Nucleus accumbens (tissue), 56 donors: ENCODE measurements around the gene RTL10.

Experiments used
- DNase-seq, 56 donors: peaks; one replicate each; lab custom pipeline; 2025; lab: John Stamatoyannopoulos, UW

The RTL10 gene

DNA sequence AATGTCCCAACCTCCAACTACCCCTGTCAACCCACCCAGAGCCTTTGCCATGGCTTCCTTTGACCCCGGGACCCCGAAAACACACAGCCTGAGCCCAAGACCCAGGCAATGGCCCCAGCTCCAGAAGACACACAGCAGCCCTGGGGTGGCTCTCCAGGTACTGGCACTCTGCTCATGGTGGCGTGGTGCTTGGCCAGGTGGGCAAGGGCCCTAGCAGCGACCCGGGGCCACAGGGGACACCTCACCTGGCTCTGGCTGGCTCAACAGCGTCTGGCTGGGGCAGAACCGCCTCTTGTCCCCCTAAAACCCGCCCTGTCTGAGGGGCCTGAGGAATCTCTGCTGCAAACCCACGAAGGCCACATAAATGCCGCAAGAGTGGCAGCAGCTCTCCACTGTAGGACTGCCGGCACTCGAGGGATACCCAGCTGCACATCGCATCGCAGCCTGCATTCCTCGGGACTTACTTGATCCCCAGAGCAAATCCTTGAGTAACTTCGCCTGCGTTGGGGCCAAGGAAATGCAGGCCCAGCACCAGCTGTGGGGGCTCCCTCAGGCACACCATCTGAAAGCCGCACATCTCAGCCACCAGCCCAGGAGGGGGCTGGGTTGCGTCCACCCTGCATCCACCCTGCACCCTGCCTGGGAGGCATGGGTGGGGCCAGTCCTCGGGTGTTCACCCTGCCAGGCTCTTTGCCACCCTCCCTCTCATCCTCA is 23.1 kb upstream of the RTL10 start:
- DNase-seq: no peak

DNA sequence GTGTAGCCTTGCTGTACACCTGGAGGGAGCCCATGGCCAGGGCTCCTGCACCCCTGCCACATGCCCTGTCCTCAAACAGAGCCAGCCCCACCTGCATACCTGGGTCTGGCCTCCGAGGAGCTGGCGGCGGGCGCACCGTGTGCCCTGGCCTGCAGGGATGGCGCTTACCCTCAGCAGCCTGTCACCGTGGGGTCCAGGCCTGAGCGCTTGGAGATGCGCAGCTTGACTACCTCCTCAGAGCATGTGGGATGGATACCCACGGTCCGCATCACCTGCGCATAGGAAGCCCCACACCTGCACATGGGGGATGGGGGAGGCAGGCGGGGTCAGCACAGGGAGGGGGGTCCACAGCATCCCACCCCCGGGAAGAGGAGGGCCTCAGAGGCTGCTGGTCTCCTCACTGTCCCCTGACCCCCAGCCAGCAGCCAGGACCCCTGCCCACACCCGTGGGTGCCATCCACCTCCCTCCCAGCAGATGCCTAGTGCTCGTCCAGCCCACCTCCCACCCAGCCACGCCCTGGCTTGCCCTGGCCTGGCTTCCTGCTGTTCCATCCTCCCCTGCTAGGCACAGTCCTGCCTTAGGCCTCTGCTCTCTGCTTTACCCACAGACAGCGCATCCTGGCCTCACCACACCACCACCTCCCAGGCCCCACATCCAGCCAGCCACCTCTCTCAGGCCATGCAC is 22.4 kb upstream of the RTL10 start:
- DNase-seq: no peak

DNA sequence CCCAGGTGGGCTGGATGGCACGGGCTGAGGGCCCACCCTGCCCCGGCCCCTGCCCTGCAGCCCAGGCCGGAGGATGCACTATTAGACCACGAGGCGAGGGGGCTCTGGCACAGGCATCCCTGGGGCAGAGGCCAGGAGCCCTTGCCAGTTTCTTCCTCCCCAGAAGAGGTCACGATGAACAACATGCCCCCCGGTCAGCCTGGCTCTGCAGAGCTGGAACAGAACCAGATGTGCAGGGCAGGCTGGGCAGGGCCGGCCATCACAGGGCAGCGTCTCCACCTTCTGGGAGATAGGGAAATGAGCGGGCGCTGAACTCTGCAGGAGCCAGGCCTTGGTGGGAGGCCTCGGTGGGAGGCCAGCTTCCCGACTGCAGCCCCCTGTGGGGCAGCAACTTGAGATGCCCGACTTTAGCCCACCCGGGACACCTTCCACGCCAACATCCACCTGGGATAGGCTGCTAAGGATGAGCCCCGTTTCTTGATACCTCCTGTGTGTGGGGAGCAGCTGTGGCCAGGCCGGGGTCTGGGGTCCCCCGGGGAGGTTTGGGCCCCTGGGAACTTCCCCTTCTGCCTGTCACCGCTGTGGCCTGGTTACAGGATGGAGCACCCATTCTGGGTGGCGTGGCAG is 21.8 kb upstream of the RTL10 start:
- DNase-seq: no peak

DNA sequence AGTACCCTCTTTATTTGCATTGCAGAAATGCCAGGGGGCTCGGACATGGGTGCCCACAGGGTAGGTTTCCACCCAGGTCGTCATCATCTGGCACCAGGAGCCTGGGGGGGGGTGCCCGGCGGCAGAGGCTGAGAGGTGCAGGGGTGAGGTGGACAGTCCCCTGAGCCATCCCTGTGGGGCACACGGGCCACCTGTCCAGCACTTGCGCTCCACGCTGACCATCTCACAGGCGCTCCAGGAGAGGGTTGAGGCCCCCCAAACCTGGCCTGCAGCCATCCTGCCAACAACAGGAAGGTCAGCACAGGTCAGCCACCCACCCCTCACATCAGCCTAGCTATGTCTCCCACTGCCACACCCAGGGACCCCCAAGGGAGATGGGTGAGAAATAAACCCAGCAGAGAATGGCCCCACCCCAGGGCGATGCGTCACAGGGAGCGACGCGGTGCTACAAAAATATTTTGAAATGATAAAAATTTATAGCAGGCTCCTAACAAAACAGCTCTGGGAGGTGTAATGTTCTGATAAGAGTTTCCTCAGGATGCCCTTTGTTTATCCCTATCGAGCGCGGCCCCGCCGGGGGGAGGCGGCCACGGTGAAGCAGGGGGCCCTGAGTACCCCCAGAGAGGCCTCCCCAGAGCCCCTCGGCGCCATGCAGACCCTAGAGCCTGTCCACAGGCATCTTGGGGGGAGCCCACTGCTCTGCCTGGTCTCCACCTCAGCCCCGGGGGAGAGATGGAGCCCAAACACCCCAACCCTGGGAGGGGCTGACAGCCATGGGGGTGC is 21.0 kb upstream of the RTL10 start:
- DNase-seq: no peak

DNA sequence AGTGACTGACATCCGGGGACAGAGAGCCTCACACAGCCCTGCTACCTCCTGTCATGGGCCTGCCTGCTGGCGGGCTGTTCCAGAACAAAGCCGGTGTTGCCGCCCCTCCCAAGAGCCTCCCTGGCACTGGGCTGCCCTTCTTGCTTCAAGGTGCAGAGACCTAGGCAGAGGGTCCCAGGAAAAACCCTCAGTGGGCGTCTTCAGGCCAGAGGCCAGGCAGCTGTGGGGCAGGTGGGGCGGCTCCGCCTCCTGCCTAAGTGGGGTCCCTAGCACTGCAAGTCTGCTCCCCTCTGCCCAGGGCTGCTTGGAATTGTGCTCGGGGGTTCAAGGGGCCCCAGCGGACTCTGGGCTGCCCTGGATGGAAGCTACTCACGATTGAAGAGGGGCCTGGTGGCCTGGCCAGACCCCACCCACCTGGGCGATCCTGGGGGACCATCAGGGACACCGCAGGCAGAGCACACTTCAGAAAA is 20.4 kb upstream of the RTL10 start:
- no peak for DNase-seq

DNA sequence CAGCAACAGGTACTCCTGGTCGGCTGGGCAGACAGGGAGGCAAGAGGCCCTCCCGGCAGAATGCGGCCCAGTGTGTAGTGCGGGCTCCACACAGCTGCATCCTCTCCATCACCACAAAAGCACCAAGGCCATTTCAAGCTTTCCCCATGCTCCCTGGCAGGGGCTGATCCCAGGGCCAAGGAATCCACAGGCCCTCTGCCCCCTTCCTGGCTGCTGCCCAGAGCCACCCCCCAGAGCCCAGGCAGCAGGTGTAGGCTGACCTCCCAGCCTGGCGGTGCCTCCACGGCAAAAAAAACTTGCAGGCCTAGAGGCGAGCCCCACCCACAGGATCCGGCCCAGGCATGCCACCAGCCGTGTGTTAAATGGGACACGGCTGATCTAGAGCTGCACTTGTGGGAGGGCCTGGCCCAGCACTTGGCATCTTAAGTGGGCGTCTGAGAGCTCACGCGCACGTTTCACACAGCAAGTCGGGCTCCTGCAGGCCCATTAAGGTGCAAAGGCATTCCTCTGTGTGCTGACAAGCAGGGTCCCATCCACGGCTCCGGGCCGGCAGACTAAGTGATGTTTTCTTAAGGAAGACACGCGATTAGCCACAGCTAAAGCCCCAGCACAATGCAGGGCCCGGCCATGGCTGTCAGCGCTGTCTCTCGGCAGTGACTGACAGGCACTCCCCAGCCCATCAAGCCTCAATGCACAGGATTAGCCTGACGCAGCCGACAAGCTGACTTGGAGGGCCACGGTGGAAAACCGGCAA is 19.8 kb upstream of the RTL10 start:
- no peak for DNase-seq

DNA sequence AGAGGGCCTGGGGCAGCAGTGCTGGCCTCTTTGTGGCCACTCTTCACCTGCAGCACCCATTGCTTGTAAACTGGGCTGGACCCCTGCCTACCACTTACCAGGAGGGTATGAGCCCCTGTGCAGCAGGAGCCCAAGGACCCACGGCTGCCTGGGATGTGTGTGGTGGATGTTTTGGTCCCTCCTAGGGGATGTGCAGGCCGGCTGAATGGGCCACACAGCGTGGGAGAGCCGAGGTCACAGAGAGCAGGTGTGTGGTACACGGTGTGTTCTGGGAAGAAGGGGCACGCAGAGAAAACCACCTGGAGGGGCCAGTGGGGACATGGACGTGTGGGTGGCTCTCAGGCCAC is 19.3 kb upstream of the RTL10 start:
- DNase-seq: no peak

DNA sequence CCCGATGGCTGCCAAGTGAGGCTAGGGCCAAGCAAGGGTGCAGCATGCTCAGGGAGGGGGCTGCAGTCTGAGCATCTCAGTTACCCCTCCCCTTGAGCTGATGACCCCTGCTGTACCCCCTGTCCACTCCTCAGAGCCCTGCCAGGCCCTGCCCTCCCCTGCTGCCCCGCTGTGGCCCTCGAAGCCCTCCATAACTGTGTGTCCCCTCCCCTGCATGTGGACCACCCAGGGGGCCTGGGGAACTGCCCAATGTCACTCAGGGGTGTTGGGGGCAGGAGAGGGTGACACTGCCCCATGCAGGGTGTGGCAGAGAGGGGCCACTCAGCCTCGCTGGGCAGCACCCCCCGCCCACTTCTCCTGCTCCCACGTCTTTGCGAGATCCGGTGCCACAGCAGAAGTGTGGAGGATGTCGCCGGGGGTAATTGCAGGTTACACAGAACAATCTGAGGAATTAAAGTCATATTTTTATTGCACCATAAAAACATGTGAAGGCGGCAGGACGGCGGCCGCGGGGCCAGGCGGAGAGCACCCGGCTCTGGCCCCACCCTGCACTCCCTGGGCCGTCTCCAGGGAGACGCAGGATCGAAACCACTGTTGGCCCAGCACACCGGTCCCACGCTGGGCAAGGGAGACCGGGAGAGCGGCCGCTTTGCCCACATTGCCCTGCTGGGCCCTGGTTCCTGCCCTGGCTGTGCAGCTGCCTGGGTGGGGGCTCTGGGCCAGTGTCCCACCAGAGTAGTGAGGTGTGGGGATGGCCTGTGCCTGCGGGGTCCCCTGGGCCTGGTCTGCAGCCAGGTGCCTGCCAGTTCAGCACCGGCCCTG is 18.7 kb upstream of the RTL10 start:
- DNase-seq: no peak

DNA sequence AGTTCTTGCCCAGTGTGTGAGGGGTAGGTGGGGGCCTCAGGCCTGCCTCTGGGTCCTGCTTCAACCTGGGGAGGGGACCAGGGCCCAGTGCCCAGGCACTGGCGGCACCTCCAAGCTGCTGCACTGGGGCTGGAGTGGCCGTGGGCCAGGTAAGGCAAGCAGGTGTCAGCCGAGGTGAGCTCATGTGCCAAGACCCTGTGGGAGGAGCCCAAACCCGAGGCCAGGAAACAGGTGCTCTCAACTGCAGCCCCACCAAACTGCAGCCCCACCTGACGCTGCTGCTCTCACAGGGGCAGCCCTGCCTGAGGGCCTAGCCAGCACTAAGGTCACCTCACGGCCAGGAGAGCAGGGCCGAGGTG is 18.1 kb upstream of the RTL10 start:
- DNase-seq: no peak

DNA sequence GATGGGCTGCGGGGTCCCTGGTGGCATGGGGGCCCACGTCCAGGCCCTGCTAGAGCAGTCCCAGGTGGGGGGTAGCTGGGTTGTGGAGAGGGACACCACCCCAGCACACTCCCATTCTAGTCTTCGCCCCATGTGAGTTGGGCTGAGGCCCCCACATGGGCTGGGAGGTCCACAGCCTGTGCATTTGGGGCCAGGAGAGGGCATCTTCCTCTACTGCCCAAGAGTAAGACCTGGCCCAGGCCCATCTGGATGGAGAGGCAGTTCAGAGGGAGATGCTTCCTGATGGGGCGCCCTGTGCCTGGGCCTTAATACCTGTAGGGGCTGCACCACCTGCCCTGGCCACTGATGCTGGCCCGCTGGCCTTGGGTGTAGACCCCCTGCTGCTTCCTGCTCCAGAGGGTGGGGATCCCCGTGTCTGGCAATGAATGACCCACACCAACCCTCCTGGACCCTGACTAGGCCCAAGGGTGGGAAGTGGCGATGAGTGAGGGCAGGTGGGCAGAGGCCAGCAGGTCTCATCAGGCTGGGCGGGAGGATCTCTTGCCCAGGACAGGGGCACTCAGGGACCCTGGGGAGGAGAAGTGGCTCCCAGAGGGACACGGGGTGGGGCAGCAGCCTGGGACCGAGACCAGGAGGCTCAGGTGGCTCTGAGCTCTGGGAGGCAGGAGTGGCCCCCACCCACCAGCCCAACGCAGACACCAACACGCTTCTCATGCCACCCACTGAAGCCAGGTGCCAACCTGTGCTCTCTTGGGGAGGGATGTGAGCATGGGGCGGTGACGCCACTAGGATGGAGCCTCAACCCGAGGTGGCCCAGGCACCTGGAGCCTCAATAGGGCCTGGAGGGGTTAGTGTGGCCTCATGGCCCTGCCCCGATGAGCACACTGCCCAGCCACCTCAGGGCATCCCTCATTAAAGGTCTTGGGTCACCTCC is 17.4 kb upstream of the RTL10 start:
- no peak for DNase-seq

DNA sequence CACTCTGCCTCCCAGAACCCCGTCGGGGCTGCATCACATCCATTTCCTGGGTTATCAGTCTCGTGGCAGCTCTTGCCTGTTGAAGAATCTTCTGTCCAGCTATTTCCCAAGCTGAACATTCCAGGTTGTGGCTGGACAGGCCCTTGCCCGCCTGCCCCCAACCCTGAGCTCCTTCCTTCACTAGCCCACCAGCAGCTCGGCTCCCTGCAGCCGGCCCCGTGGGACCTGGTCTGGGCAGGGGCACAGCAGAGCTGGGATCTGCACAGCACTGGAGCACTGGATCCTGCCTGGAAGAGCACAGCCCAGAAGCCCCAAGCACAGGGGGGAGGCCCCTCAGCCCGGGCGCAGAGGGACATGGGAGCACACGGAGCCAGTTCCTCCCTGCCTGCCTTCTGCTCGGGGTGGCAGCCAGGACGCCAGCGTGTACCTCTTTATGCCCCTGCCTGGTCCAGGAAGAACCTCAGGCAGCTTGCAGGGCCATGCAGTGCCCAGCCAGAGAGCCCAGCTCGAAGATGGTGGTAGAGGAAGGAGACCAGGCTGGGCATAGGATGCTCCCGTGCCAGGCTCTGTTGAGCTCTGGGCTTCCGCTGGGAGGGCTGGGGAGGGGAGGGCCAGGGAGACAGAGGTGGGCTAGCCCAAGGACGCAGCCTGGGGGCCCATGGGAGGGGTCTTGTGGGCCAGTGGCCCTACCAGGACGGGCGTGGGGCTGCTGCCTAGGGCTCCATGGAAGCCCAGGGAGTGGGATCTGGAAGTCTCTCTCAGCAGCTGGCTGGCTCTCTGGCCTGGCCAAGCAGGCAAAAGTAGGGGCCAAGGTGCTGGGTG is 16.6 kb upstream of the RTL10 start:
- DNase-seq: no peak

DNA sequence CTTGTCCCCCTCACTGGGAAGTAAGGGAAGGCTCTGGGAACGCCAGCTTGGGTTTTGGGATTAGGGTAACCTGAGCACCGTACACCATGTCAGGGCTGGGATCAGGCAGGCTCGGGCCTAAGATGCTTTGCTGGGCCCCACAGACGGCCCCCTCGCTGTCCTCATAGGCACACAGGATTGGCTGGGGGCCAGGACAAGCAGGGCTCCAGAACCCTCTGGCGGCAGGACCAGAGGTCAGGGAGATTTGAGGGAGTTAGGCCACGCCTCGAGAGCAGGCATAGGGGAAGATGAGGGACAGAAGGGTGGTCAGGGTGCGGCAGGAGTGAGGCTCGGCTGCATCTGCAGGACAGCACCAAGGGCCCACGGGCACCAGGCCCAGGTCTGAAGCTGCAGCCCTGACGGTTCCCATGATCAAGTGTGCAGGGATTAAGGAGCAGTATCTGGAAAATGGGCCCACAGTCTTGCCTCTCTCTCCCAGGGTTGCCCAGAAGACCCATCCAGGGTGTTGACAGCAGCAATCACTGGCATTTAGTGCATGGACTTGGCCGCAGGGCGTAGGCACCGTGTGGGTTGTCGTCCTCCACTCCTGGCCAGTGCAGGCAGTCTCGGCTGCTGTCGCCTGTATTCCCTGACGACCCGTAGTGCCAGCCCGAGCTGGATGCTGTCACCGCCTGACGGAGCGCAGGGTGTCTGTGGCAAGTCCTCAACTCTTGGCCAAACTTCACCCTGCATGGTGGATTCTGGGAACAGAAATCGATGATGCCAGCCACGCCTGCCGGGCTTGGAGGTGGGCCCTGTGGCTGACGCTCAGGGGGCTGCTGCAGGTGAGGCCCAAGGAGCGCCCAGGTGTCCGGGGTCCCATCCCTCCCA is 15.7 kb upstream of the RTL10 start:
- no peak for DNase-seq

DNA sequence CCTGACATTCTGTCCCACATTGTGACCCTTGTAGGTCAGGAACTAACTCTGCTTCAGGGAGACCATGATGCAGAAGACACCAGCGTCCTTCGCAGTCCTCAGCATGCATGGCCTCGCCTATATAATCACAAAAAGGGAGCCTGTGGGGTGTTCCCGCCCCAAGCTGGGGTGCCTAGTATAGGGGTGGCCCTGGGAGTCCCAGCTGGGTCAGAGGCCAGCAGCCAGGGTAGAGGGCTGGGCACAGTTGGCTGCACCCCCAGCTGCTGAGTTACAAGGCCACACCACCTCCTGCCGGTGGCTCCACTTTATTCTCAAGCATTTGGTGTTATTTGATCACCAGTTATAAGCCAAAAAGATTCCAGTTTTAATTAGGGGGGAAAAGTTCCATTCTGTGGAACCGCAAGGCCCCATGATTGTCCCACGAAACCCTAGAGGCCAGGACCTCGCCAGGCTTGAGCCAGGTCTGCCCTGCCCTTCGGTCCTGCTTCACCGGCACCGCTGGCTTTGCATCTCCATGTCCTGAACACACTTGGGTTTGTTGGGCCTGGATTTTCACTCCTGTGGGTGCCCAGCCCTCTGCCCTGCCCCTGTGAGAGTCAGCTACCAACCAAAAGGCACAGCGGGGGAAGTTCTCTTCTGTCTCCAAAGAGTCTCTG is 15.0 kb upstream of the RTL10 start:
- no peak for DNase-seq

DNA sequence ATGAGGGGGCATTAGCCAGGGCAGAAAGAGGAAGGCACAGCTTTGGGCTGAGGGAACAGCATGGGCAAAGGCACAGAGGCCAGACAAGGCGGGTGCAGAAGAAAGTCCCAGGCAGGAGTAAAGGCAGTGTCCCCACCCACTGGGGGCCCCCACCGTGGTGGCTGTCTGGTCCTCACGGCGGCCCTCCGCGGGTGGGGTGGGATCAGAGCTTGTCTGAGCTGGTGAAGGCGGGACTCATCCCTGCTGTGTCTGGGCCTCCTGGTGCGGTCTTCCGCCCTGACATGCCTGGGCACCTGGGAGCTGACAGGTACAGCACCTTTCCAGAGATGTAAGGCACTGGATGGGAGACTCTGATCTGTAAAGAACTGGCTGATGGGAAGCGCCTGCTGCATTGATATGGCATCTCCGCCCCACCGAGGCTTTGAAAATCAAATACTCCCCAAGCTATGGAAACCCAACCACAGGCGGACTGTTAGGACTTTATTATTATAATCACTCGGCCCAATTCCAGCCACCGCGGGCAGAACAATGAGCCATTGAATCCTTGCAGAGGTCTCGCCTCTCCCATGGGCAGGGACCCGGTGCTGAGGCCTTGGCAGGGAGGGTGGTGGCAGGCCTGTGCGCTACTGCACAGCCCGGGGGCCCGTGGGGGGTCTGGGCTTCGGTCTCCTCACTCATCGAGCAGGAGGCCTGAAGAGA is 14.2 kb upstream of the RTL10 start:
- DNase-seq: peak in 33 of 56 donors; percentile 16 to 74 (median 41)

DNA sequence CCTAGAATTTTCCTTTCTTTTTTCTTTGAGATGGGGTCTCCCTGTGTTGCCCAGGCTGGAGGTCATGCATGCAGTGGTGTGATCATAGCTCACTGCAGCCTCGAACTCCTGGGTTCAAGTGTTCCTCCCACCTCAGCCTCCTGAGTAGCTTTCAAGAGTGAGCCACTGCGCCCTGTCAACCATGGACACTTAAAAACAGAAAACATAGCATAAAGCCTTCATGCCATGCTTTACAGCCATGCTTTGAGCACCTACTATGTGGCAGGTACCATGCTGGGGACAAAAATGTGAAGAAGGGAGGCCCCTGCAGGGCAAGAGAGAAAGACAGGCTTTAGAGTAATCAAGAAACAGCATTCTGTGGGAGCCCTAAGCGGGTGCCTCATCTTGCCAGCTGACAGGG is 13.7 kb upstream of the RTL10 start:
- no peak for DNase-seq
